Effector memory CD8-positive, alpha-beta T cell (primary cell): ENCODE measurements around the gene TGFB1.

Experiments
- ATAC-seq: fragments of 150-1000 bp; cut with Tn5 transposase; replicated peaks from 2 replicates; pipeline ENCODE4 v1.10.0; 2021; ENCODE audit warnings: mild to moderate bottlenecking, moderate library complexity
- DNase-seq, 3 experiments: peaks; one replicate each; pipeline ENCODE4 v3.0.0; 2021
- H3K27ac Mint-ChIP-seq, 2 donors: one replicate each; pipeline ENCODE4 v1.8.0; 2022; ENCODE audit warnings: mild to moderate bottlenecking in 2 of 2, mixed read lengths in 2 of 2, moderate library complexity in 2 of 2
- H3K27me3 Mint-ChIP-seq, 2 donors: one replicate each; pipeline ENCODE4 v1.8.0; 2022; ENCODE audit warnings: mixed read lengths in 2 of 2
- H3K36me3 Mint-ChIP-seq: one replicate; pipeline ENCODE4 v1.8.0; 2022; ENCODE audit warnings: mild to moderate bottlenecking, moderate library complexity, mixed read lengths; ENCODE audit not compliant: insufficient read depth
- H3K4me1 Mint-ChIP-seq, 2 donors: one replicate each; pipeline ENCODE4 v1.8.0; 2022; ENCODE audit warnings: low read depth in 2 of 2, mixed read lengths in 2 of 2
- H3K4me3 Mint-ChIP-seq, 2 donors: one replicate each; pipeline ENCODE4 v1.8.0; 2022; ENCODE audit warnings: mild to moderate bottlenecking in 2 of 2, mixed read lengths in 2 of 2, moderate library complexity in 2 of 2
- H3K9me3 Mint-ChIP-seq, 2 donors: one replicate each; pipeline ENCODE4 v1.8.0; 2022; ENCODE audit warnings: mixed read lengths in 2 of 2

TGFB1 gene

DNA sequence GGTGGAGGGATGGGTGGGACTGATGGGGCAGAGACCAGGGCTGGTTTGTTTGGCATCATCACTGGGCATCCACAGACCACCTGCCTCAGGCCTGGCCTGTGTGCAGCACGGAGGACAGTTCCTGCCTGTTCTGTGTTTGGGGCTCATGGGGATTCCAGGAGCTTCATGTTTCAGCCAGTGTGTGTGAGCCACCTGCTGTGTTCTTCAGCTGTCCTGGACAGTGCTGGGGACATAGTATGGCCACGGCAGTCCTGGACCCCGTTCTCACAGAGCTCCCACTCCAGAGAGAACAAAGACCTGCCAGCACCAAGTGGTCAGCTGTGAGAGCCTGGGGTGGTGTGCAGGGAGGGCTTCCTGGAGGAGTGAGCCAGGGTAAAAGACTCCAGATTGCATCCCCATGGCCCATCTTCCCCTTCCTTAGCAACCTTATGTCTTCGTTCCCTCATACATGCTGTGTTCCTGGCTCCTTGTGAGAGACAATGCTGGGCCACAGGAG, 45.7 kb downstream of the TGFB1 start:
- peaks cover 77 to 83% of the 10 kb centered on the region in 2 donors for H3K4me1 Mint-ChIP-seq
- H3K9me3 Mint-ChIP-seq: no peaks in the 10 kb centered on the region
- ATAC-seq (no peak), DNase-seq (no peak)
- H3K27ac Mint-ChIP-seq: peak overlapping the region; percentile 97 to 98
- H3K36me3 Mint-ChIP-seq: peaks cover 100% of the 10 kb centered on the region
- no peaks in the 10 kb centered on the region for H3K27me3 Mint-ChIP-seq
- H3K4me3 Mint-ChIP-seq: peak overlapping the region; percentile 83 to 100

DNA sequence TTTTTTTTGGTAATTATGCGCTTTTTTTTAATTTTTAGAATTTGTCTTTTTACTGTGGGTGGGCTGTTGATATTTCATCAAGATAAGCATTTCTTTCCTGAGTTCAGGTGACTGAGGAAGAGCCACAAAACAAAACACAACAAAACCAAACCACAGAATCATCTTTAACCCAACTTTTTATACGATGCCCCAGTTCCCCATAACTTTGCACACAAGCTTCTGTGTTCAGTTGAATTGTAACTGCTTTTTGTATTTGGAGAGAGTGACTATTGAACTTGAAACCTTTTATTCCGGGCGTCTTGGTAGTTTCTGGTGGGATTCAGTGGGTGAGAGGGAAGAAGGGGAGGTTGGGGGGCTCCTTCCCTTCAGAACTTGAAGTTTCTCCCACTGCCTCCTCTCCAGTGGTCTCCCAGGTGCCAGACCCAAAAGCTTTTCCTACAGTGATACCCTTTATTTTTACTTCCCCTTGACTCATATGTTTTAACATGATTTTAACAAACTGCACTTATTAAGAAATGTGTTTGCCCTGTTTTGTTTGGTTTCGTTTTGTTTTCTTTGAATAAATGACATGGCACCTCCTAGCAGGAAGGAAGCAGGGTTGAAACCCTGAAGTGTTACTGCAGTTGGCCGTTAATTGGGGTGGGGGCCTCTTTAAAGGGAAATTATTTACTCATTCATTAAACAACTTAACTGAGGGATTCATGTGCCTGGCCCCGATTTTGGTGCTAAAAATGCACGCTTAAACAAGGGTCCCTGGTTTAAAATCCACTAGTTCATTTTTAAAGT, 46.4 kb downstream of the TGFB1 start:
- Mint-ChIP-seq H3K27ac (peak overlapping the region; percentile 97 to 98), H3K4me3 (peak overlapping the region; percentile 83 to 100), H3K9me3 (no peaks in the 10 kb centered on the region), H3K27me3 (no peaks in the 10 kb centered on the region), H3K4me1 (peaks cover 80 to 85% of the 10 kb centered on the region in 2 donors), H3K36me3 (peaks cover 100% of the 10 kb centered on the region)
- ATAC-seq (peak; percentile 10), DNase-seq (no peak)

DNA sequence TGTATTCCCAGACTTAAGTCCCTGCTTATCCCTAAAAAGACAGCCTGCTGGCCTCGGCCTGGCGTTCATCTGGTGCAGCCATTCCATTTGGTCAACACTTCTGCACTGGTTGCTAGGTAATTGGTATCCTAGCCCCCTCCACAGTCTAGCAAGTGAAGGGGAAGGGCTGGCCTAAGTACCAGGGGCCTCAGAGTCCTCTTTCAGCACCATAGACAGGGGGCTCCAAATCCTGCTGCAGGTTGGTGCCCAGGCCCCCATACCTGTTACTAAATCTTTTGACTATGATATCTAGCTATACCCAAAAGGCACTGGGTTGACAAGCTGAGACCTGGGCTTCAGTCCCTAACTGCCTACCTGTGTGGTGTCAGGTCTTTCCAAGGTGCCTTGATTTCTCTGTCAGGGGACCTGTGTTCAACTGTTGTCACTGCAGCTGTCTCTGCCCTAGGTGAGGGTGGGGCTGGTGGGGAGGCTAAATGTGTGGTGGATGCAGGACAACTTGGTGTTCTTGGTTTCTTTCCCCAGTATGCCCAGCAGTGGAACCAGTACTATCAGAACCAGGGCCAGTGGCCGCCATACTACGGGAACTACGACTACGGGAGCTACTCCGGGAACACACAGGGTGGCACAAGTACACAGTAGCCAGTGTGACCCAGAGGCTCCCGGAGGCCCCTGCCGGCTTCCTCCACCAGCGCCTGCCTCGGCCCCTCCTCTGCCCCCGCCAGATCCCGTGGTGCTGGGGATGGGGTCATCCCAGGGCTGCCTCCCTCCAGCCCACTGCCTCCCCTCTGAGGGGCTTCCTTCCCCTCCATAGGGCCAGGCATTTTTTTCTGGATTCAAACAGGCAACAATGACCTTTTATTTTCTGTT, 47.6 kb downstream of the TGFB1 start:
- ATAC-seq: no peak
- DNase-seq: no peak
- H3K27me3 Mint-ChIP-seq: no peaks in the 10 kb centered on the region
- H3K4me3 Mint-ChIP-seq: peak overlapping the region; percentile 83 to 100
- peak overlapping the region; percentile 97 to 98 for H3K27ac Mint-ChIP-seq
- no peaks in the 10 kb centered on the region for H3K9me3 Mint-ChIP-seq
- peaks cover 100% of the 10 kb centered on the region for H3K36me3 Mint-ChIP-seq
- H3K4me1 Mint-ChIP-seq: peaks cover 78 to 85% of the 10 kb centered on the region in 2 donors

DNA sequence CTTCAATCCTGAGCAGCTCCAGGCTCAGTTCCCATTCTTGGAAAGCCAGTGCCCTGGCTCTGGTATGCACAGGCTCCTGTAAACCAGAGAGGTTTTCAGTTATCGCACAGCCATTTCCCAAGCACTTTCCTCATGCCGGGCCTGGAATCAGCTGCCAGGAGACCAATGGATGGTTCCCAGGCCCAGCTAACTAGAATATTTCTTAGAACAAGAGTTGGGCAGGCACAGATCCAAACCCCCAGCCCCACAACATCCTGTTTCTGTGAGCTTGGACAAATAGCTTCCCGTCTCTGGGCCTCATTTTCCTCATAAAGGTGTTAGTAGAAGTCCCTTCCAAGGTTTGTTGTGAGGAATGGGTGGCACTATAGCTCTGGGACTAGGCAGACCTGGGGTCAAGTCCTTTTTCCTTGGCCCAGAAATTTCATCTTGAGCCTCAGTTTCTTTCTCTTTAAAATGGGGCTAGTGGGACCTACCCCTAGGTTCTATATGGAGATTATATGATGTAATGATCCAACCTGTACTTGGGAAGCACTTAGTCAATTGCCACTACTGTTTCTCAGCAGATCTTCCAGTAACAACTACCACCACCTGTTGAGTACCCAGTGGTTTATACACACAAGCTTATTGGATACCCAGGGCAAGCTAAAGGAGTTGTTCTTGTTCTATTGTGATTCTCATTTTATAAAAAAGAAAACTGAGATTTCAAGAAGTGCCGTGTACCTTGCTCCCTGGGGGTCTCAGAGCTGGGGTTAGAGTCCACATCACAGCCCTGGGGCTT, 48.8 kb downstream of the TGFB1 start:
- H3K36me3 Mint-ChIP-seq: peaks cover 98% of the 10 kb centered on the region
- H3K9me3 Mint-ChIP-seq: no peaks in the 10 kb centered on the region
- no peak for ATAC-seq
- H3K4me3 Mint-ChIP-seq: peak overlapping the region; percentile 63 to 83
- DNase-seq: no peak
- peak overlapping the region; percentile 97 to 98 for H3K27ac Mint-ChIP-seq
- peaks cover 76 to 82% of the 10 kb centered on the region in 2 donors for H3K4me1 Mint-ChIP-seq
- H3K27me3 Mint-ChIP-seq: no peaks in the 10 kb centered on the region

DNA sequence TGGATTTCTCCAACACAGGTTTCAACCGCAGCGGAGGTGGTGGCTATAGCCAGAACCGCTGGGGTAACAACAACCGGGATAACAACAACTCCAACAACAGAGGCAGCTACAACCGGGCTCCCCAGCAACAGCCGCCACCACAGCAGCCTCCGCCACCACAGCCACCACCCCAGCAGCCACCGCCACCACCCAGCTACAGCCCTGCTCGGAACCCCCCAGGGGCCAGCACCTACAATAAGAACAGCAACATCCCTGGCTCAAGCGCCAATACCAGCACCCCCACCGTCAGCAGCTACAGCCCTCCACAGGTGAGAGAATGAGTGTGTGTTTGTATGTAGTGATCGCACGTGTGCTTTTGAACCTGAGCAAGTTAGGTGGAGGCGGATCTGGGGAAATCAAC, 49.8 kb downstream of the TGFB1 start:
- Mint-ChIP-seq H3K9me3 (no peaks in the 10 kb centered on the region), H3K4me3 (peak overlapping the region; percentile 63 to 83), H3K27me3 (no peaks in the 10 kb centered on the region), H3K4me1 (peaks cover 81 to 84% of the 10 kb centered on the region in 2 donors), H3K27ac (peak overlapping the region; percentile 97 to 98), H3K36me3 (peaks cover 98% of the 10 kb centered on the region)
- peak in 1 of 3 experiments; percentile 50 for DNase-seq
- peak; percentile 23 for ATAC-seq

DNA sequence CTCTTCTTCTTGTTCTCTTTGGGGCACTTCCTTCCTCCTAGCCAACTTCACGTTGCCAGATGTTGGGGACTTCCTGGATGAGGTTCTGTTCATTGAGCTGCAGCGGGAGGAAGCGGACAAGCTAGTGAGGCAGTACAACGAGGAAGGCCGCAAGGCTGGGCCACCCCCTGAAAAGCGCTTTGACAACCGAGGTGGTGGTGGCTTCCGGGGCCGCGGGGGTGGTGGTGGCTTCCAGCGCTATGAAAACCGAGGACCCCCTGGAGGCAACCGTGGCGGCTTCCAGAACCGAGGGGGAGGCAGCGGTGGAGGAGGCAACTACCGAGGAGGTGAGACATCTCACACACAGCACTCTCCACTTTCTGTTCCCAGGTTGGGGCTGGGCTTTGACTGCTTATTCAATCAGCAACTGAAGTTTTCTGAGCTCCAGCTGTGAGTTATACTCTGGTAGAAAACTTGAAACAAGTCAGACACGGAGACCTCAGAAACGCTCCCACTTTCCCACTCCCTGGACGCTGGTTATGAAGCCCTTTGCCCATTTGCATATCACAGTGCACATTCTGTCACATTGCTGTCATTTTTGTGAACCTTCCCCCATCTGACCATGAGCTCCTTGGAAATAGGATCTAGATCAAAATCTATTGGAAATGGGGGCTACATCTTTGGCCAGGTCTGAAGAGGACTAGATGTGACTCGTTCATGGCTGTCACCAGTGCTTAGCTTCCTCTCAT, 50.9 kb downstream of the TGFB1 start:
- Mint-ChIP-seq H3K4me3 (peak overlapping the region; percentile 63 to 83), H3K36me3 (peaks cover 98% of the 10 kb centered on the region), H3K27ac (peak overlapping the region; percentile 97 to 98), H3K27me3 (no peaks in the 10 kb centered on the region), H3K4me1 (peaks cover 81 to 84% of the 10 kb centered on the region in 2 donors), H3K9me3 (no peaks in the 10 kb centered on the region)
- ATAC-seq (peak; percentile 69), DNase-seq (peak; percentile 84 to 87 (median 87))

DNA sequence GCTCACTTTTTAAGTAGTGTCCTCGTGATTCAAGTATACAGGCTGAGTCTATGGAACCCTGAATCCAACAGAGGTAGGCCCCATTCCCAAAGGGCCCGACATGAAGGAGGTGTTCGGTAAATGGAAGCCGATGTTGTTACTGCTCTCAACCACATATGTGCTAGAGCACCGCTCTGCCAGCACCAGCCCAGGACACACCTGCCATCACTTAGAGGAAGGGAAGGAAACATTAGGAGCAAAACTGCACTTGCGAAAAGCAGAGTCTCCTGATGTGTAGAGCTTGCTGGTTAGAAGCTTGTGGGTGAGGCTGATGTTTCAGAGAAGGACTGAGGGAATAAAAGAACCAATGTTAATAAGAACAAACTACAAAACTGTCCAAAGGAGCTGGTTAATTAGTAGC, 53.2 kb downstream of the TGFB1 start:
- peaks cover 98% of the 10 kb centered on the region for H3K36me3 Mint-ChIP-seq
- ATAC-seq (no peak), DNase-seq (no peak)
- peaks cover 83% of the 10 kb centered on the region in 2 donors for H3K4me1 Mint-ChIP-seq
- H3K27ac Mint-ChIP-seq: peak overlapping the region; percentile 94 to 97
- H3K27me3 Mint-ChIP-seq: no peaks in the 10 kb centered on the region
- no peak overlapping the region for H3K4me3 Mint-ChIP-seq
- H3K9me3 Mint-ChIP-seq: no peaks in the 10 kb centered on the region

DNA sequence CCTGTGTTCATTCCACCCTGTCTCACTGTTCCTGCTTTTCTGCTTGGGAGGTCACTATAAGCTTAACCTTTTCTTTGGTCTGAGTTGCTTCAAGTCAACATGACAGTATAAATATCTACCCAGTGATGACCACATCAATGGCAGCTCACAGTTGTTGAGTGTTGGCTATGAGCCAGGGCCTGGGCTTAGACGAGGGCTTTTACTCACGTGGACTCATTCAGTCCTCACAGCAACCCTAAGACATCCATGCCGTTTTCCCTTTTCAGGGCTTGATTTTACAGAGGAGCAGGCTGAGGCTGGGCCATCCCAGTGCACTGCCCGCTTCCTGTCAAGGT, 54.0 kb downstream of the TGFB1 start:
- Mint-ChIP-seq H3K9me3 (no peaks in the 10 kb centered on the region), H3K4me1 (peaks cover 77 to 92% of the 10 kb centered on the region in 2 donors), H3K36me3 (peaks cover 98% of the 10 kb centered on the region), H3K27me3 (no peaks in the 10 kb centered on the region), H3K4me3 (peak overlapping the region; percentile 30 to 46), H3K27ac (peak overlapping the region; percentile 94 to 97)
- no peak for ATAC-seq
- peak; percentile 45 to 52 (median 47) for DNase-seq

DNA sequence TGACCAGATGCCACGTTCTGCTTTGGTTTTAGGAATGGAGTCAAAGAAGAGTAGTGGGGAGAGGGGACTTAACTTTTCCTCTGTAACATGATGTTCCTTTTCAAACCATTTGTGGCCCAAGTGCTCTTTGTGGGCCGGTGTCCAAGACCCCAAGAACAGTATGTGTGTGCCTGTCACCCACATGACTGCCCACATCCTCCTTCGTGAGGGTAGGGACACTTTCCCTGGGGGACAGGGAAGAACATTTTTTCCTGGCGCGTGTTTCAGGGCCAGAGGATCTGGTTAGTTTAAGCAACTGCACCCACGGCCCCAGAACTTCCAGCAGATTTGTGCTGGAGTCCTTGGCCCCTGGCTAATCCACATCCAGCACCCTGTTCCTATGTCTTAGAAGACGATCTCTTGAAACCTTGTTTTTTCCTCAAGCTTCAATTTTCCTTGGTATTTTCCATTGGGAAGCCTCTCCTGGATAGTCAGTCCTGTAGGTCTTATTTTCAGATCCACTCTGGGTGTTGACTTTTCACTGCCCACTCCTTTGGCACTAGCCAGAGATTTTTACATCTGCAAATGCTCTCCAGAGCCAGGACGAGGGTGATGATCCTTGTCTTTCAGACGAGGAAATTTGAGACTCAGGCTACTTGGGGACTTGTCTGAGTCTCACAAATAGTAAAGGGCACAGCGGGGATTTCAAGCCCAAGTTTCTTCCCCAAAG, 54.5 kb downstream of the TGFB1 start:
- H3K4me3 Mint-ChIP-seq: peak overlapping the region; percentile 30 to 63
- no peaks in the 10 kb centered on the region for H3K9me3 Mint-ChIP-seq
- H3K4me1 Mint-ChIP-seq: peaks cover 72 to 88% of the 10 kb centered on the region in 2 donors
- DNase-seq (no peak), ATAC-seq (no peak)
- peaks cover 98% of the 10 kb centered on the region for H3K36me3 Mint-ChIP-seq
- H3K27ac Mint-ChIP-seq: peak overlapping the region; percentile 94 to 97
- H3K27me3 Mint-ChIP-seq: no peaks in the 10 kb centered on the region

DNA sequence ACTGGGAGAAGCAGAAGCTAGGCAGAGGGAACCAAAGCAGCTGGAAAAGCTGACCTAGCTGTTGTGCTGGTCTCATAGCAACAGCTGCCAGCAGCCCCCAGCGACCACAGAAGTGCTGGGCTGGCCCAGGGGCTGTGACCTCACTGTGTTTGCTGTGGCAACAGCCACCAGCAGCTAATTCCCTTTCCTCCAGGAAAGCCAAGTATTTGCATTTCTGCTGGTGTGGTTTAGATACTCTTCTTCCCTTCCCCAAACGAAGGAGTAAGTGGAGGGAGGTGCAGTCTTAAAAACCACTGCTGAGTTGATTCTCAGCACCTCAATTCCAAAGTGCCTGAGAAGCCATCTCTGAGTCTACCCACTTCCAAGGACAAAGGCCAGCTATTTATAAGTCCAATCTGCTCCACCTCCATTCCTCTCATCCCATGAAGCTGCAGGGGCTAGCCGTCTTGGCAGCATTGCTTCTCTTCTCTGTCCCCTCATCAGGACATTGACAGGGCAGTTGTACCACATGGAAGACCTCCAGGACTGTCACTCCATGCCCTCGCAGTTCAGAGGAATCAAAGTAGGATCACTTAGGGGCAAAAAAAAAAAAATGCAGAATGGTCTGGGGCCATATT, 55.3 kb downstream of the TGFB1 start:
- Mint-ChIP-seq H3K27me3 (no peaks in the 10 kb centered on the region), H3K36me3 (peaks cover 98% of the 10 kb centered on the region), H3K9me3 (no peaks in the 10 kb centered on the region), H3K4me1 (peaks cover 64 to 81% of the 10 kb centered on the region in 2 donors), H3K4me3 (peak overlapping the region; percentile 63), H3K27ac (peak overlapping the region; percentile 94 to 97)
- DNase-seq (peak in 2 of 3 experiments; percentile 62 to 64), ATAC-seq (peak; percentile 49)

DNA sequence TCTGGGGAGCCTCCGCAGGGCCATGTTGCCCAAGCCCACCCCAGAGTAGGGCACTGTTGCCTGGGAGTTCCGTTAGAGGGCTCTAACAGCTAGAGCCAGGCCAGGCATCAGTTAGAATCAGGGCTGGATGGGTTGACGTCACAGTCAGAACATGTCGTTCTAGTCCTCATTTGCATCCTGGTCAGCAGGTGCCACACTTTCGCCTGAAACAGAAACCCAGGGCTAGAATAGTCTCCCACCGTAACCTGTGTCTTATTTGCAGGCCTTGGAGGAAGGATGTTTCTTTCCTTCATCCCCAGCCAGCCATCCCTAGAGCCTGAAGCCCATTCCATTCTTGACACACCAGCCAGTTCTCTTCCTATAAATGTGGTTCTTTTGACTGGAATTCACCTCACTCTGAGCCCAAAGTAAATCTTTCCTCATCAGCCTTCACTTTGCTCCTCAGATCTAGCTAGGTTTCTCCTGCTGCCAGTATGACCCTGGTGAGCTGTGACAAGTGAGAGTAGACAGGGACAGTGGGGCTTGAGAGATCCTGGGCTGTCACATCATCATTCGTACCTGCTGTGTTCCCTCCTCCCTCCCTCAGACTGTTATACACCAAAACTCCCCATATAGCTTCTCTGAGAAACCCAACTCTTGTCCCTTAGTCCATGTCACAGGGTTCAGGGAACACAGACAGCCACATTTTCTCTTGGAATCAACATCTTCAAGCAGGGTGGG, 55.9 kb downstream of the TGFB1 start:
- ATAC-seq (peak; percentile 47), DNase-seq (no peak)
- H3K27me3 Mint-ChIP-seq: no peaks in the 10 kb centered on the region
- peaks cover 58 to 75% of the 10 kb centered on the region in 2 donors for H3K4me1 Mint-ChIP-seq
- H3K27ac Mint-ChIP-seq: peak overlapping the region; percentile 94 to 97
- peak overlapping the region; percentile 63 for H3K4me3 Mint-ChIP-seq
- H3K9me3 Mint-ChIP-seq: no peaks in the 10 kb centered on the region
- peaks cover 98% of the 10 kb centered on the region for H3K36me3 Mint-ChIP-seq
